HG03139 (cell line): Measurements from ENCODE around the gene ADISSP.
A peak's percentile ranks its signal among the peaks of the same experiment; 100 is the strongest.

ENCODE experiments used
- ATAC-seq: cut with Tn5 transposase; IDR thresholded peaks from one replicate; pipeline ENCODE4 v1.9.1; 2021; ENCODE audit not compliant: unreplicated experiment

The ADISSP gene

DNA sequence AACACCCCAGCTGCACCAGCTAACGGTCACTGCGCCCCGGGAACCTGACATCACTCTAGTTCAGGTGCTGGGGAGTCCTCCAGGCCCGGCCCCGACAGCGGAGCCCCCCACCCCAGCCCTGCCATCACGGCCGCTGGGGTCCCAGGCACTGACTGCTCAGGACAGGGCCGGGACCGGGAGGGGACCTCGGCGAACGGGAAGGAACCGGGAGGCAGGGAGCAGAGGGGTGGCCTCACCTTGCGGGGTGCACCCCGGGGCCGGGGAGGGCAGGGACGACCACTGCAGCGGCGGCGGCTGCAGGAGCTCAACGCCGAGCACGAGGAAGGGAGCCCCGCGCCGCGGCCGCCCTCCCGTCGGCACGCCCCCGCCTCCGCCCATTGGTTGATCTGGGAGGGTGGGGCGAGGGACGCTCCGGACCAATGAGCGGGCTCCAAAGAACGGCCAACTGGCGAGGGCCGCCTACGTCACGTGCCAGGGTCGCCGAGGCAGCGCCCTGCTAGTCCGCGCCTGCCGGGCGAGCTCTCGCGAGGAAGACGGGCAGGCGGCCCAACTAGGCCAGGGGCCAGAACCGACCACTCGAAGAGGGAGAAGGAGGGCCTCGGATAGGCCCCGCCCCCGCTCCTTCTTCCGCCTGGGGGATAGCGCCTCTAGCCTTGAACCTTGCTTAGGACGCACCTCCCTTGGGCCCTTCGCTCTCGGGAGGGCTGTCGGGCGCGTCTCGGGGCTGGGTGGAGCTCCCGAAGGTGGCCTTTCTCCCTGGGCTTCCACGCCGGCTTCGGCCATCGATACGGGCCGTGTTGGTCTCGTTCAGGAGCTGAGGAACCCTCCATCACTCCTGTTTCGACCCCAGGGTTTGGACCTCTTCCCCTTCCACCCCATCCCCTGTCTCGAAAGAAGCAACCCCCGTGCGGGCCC lies at the start of gene ADISSP:
Gene ADISSP (minus strand): TSS at position 327 of the 915 bp plus-strand sequence. CDS start 7,653 bp downstream, outside the sequence.
- peak; percentile 89 for ATAC-seq

DNA sequence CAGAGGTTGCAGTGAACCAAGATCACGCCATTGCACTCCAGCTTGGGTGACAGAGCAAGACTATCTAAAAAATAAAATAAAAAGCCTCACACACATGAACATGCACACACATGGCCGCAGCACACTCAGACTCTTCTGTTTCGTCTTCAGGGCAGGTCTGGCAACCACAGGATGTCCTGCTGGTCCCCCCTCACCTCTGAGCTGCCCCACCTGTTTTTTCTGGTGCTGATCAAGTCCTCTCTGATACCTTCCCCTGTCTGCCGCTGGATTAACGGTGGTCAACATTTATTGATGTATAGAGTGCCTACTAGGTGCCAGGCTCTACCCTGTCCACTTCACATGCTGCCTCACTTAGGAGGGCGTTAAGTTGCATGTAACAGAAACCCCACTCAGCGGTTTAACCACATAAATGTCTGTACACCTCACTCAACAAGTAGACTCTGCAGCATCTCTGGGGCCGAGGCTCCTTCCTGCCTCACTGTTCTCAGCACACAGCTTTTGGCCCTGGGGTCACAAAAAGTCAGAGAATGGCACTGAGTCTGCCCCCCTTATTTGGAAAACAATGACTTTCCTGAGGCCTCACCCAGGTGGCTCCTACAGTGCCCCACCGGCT lies 48.3 kb upstream of the ADISSP start:
- ATAC-seq, result no peak

DNA sequence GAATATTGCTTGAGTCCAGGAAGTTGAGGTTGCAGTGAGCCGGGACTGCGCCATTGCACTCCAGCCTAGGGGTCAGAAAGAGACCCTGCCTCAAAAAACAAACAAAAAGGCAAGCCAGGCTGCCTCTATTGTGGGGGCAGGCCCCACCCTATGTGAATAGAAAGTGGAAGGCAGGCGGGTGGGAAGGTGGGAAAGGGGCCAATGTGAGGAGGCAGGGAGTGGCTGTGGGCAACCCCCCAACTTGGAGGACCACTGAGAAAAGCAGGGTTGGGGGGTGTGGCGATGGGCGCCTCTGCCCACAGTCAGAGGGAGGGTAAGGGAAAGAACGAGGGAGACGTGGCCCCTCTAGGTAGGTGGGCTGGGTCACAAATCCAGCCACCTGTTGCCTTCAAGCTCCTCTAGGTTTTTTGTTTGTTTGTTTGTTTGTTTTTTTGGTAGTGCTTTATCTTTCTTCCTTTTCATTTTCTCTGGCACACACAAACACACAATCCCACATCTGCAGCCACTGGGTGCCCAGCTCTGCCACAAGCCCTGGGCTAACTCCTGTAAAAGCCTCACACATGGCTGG lies 47.5 kb upstream of the ADISSP start:
- no peak for ATAC-seq

- ATAC-seq, result no peak
Observed at GRCh38 chr20:3813848-3814581, 46.5 kb upstream of the ADISSP start.

- no peak for ATAC-seq
Observed at GRCh38 chr20:3812975-3813847, 45.7 kb upstream of the ADISSP start.

GRCh38 chr20:3812259-3812681 lies 44.7 kb upstream of the ADISSP start:
- ATAC-seq, result no peak

DNA sequence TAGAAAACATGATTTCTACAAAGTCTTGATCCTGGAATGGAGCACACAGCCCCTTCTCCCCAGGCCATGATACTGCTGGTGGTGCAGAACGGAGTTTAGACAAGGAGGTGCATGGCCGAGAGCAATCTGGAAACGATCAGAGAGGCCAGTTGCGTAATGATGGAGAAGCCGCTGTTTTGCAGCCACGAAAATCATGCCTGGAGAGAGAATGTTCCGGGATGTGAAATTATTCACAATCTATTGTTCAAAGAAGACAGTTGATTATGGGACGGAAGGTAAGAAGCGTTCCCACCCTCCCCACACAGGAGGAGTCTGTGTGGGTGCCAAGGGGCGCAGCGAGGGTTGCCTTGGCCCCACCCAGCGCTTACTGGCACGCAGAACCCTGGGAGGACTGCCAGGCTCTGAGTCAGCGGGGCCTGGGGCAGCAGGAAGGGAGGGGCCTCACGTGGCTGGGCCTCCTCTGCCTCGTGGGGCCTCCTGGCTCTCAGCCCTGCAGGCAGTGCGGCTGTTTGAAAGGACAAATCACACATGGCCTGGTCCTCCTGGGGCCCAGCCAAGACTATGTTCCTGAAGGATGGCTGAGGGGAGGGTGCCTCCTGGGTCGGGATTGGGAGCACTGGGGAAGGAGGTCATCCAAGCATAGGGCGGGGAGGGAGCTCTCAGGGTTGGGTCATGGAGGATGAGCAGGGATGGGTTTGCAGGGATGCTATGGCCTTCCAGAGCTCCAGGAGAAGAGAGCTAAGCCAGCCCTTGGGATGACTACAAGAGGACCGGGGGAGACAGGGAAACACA lies 44.1 kb upstream of the ADISSP start:
- no peak for ATAC-seq

GRCh38 chr20:3808544-3808943 lies 41.0 kb upstream of the ADISSP start:
- no peak for ATAC-seq

DNA sequence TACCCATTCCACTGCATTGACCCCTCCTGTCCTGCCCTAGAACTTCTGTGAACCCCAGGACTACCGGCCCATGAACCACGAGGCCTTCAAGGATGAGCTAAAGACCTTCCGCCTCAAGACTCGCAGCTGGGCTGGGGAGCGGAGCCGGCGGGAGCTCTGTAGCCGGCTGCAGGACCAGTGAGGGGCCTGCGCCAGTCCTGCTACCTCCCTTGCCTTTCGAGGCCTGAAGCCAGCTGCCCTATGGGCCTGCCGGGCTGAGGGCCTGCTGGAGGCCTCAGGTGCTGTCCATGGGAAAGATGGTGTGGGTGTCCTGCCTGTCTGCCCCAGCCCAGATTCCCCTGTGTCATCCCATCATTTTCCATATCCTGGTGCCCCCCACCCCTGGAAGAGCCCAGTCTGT lies 37.2 kb upstream of the ADISSP start:
- no peak for ATAC-seq

DNA sequence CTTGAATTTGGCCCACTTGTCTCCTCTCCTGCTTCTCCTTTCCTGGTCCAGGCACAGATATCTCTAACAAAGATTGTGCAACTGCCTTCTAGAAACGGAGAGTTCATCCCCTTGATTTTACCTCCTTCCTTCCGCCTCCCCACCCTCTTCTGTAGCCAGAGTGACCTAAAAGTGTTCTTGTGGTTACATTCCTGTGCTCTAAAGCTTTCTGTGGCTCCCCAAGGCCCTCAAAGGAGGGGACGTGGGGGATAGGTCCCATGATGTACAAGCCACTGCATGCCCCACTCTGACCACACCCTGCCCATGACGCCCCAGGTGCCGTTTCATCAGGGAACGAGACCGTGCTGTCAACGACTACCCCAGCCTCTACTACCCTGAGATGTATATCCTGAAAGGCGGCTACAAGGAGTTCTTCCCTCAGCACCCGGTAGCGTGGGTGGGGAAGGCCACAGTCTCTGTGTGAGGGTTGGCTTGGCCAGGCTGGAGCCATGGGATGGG lies 36.8 kb upstream of the ADISSP start:
- no peak for ATAC-seq

DNA sequence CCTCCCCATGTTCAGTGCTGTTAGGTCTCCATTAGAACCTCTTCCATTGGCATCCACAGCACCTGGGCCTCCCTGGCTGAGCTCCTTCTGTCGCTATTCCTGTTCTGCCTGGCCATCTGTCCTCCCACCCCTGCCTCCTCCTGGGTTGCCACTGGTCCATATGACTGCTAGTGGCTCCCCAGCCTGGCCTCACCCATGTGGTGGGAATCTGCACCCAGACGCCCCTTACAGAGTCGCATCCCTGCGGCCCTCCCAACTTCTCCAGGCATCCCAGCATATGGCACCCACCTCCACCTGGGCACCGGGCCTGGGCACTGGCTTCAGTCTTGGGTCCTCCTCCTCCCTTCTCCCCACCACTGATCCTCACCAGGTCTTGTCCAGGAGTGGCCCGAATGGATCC lies 36.3 kb upstream of the ADISSP start:
- ATAC-seq, result no peak

- ATAC-seq, result no peak
Observed at GRCh38 chr20:3803289-3803688, 35.7 kb upstream of the ADISSP start.

DNA sequence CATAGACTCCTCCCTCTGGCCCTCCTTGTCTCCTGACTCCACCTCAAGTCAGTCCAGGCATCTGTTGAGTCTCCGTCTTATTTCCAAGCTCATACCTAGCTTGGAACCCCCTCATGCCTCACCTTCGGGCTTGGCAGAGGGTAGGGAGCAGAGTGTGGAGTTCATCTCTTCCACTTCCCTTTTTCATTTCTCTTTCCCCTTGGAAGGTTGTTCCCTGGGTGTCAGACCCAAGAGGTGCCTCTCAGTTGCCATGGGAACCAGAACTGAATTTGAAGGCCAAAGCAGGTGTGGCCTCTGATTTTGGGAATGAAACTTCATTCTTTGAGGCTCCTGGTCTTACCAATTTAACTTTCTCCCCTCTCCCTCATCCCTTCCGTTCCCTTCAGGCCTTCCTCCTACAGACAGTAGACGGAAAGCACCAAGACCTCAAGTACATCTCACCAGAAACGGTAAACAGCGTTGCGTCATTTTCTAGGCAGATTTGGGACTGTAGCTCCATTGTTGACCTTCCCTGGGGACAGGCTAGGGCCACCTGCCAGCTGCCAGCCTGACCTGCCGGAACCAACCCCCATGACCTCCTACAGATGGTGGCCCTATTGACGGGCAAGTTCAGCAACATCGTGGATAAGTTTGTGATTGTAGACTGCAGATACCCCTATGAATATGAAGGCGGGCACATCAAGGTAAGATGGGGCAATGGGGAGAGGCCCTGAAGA lies 35.1 kb upstream of the ADISSP start:
- ATAC-seq, result no peak

GRCh38 chr20:3801846-3802245 lies 34.3 kb upstream of the ADISSP start:
- no peak for ATAC-seq

GRCh38 chr20:3801299-3801698 lies 33.7 kb upstream of the ADISSP start:
- ATAC-seq, result no peak

DNA sequence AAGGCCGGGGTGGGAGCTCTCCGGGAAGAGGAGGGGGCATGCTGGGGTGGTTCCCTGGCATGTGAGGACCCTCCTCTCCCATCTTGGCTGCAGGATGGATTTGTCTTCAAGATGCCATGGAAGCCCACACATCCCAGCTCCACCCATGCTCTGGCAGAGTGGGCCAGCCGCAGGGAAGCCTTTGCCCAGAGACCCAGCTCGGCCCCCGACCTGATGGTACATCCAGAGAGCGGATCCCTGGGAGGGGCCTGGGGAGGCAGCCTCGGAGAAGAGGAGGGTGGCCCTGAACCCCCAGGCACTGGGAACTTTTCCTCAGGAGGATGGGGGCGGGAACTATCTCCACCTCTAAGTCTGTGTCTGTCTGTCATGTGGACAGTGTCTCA lies 33.3 kb upstream of the ADISSP start:
- ATAC-seq, result no peak

GRCh38 chr20:3800256-3800877 lies 32.8 kb upstream of the ADISSP start:
- ATAC-seq, result no peak

DNA sequence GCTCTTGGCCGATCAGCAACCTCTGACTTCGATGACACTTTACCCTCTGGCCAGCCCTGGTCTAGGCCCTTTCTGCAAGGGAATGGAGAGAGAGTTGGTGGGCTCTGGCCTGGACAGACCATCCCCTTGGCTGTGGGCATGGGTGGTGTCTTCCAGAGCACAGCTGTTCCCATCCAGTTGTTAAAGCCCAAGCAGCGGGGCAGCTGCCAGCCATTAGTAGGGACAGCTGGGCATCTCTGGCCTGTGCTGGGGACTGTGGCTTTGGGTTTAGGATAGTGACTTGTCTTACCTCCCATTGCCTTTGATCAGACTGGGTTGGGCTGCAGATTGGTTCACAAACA lies 31.3 kb upstream of the ADISSP start:
- no peak for ATAC-seq
